Right kidney (tissue), 1 donor: ENCODE measurements around the gene MYO18A.

Experiments used
- DNase-seq: peaks from one replicate; pipeline ENCODE4 v3.0.0-alpha.2; 2016

MYO18A gene

GRCh38 chr17:29125651-29126050 is 54.5 kb downstream of the MYO18A start:
- no peak for DNase-seq

DNA sequence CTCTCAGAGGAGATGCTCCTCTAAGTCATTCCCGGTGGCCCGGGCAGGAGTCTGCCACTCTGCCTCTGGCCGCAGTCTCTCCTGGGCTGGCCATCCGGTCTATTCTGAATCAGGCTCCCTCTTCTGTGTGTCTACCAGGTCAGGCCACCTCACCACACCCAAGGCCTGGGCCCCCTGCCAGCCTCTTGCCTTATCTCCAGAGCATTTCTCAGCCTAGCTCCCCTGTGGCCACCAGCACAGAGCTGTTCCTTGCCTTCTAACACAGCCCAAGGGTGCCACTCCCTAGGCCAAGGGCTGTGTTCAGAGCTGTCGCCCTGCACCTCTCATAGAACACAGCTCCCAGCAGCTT is 55.3 kb downstream of the MYO18A start:
- DNase-seq = no peak

- no peak for DNase-seq
Measured at GRCh38 chr17:29124135-29124924, 55.9 kb downstream of the MYO18A start.

GRCh38 chr17:29123111-29123510 is 57.1 kb downstream of the MYO18A start:
- DNase-seq = no peak

GRCh38 chr17:29121442-29121841 is 58.8 kb downstream of the MYO18A start:
- no peak for DNase-seq

- DNase-seq = no peak
Measured at GRCh38 chr17:29120433-29120832, 59.8 kb downstream of the MYO18A start.

GRCh38 chr17:29119265-29119664 is 60.9 kb downstream of the MYO18A start:
- no peak for DNase-seq

- no peak for DNase-seq
Measured at GRCh38 chr17:29116804-29117753, 63.1 kb downstream of the MYO18A start.

GRCh38 chr17:29115961-29116803 is 64.0 kb downstream of the MYO18A start:
- DNase-seq = no peak

GRCh38 chr17:29115435-29115834 is 64.8 kb downstream of the MYO18A start:
- no peak for DNase-seq

DNA sequence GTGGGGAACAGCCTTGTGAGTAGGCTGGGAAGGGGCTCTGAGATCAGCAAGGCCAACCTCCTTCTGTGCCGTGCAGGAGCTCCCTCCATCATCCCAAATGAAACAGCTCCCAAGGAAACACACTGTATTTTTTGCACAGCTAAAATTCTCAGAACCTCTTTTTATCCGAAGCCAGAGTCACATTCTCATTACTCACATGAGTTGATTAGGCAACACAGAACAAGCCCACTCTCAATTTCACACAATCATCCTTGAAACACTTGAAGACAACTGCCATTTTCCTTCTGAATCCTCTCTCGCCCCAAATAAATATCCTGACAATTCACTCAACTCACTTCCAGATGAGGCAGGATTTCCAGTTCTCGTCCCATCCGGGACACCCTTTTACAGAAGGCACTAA is 66.1 kb downstream of the MYO18A start:
- DNase-seq = no peak

DNA sequence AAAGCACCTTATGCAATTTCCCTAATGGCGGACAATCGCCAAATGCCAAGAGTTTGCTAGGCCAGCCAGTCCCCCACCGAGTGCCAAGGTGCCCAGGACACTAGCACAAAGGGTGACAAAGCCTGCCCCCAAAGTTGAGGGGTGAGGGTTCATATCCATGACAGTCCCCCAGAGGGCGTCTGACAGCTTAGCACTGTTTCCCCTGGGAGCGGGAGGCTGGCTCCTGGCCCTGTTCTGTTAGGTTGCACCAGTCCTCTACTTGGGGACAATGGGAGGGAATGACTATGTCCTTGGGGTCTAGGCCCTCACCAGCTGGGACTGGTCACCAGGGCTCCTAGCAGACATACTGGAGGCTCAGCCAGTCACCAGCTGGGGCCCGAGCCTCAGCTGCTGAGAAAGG is 66.9 kb downstream of the MYO18A start:
- no peak for DNase-seq

DNA sequence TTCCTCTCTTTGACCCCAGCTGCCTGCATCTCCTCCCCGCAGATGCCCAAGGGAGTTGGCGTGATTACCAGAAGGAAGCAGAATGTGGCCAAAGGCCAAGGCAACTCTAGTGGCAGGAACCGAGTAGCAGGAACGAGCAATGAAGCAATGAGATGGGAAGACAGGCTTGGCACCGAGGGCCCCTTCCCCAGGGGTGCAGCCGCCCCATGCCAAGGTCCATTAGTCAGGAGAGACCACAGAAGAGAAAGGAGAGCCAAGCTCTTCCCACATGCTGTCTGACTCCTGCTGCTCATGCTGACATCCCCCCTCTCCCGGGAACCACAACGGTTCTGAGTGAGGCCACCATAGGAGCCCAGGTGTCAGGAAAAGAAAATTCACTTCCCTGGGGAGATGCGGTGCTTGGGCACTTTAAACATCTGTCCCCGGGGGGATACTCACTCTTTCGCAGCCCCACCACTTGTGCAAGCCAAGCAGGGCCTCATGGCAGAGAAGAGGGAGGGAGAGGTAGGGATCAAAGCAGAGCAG is 67.4 kb downstream of the MYO18A start:
- no peak for DNase-seq

DNA sequence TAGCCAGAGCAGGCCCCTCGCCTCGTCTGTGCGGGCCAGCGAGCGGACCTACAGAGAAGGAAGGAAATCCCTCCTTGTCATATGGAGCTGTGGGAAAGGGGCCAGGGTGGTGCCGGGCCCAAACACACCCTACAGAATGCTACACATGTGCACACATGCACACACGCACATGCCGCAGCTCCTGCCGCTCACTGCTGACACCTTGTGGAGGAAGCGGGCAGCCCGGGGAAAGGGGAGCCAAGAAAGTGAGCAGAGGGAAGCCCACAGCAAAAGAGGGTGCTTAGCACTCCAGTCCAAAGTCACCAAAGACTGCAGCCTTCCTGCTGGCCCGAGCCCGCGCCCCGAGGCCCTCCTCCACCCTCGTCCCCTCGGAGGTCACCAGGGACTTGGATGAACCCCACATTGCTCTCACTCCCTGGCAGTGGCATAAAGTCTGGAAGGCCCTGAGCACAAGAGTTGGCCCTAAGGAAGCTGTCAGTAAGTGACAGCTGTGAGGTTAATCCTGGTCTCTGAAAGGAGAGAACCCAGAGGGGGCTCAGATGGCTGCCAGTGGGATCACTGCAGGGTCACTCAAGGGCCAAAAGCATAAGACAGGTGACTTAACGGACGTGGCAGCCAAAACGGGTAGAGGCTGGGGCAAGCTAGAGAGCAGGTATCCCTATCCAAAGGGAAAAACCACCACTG is 68.2 kb downstream of the MYO18A start:
- peak; percentile 70 for DNase-seq

- no peak for DNase-seq
Measured at GRCh38 chr17:29110372-29110757, 69.8 kb downstream of the MYO18A start.

DNA sequence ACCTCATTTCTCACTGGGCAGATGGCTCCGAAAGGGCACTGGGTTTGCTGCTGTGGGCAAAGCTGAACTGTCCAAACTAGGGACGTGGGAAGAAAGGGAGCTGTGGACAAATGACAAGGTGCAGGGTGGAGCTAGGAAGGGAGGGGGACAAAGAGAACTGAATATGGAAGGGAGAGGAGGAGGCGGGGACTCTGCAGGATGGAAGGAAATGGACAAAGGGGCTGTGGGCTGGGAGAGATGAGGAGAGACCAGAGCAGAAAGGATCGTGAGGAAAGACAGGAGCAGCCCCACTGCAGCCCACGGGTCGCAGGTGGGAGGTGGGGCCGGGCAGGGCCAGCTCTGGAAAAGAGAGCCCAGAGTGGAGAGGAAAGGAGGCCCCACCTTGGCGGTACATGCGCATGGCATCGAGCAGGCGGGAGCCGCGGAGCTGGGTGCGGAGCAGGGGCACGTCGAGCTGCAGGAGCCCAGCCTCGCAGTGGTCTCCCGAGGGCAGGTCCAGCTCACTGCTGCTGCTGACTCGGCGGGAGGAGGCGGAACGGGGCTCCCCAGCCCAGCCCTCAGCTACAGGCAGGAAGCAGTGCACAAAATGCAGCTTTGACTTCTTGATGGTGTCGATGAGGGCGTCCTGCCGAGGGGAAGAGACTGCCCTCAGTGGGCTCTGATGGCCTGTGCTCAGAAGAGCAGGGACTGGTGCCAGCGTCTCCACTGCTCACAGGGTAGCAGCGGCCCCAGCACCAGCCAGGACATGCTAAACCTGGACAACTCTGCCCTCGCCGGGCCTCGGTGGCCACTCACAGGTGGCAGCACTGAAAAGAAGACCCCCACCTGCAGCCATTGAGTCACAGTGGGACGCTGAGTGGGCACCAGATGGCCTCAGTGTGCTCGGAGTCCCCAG is 70.5 kb downstream of the MYO18A start:
- no peak for DNase-seq

DNA sequence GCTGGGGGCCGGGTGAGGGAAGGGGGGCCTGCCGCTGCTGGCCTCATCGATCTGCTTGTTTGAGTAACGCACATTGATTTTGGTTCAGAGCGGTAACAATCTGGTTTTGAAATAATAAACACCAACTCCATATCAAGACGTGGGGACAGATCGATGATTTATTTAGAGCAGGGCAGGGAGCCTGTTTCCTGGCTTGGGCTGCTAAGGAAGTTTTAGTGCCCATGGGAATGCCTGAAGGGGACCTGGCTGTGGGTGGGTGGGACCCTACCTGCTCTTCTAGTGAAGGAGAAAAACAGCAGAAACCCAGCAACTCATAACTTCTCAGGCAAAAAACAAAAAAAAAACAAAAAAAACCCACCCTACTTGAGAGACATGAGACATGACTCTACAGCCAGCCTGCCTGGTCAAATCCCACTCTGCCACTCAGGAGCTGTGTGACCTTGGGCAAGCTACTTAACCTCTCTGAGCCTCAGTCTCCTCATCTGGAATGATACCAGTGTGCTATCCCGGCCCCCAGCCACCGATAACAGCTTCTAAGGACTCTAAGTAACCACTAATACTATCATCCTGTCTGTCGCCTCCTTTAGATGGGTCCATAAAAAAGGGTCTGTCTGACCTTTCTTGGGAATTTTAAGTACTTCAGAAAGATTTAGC is 71.2 kb downstream of the MYO18A start:
- no peak for DNase-seq

DNA sequence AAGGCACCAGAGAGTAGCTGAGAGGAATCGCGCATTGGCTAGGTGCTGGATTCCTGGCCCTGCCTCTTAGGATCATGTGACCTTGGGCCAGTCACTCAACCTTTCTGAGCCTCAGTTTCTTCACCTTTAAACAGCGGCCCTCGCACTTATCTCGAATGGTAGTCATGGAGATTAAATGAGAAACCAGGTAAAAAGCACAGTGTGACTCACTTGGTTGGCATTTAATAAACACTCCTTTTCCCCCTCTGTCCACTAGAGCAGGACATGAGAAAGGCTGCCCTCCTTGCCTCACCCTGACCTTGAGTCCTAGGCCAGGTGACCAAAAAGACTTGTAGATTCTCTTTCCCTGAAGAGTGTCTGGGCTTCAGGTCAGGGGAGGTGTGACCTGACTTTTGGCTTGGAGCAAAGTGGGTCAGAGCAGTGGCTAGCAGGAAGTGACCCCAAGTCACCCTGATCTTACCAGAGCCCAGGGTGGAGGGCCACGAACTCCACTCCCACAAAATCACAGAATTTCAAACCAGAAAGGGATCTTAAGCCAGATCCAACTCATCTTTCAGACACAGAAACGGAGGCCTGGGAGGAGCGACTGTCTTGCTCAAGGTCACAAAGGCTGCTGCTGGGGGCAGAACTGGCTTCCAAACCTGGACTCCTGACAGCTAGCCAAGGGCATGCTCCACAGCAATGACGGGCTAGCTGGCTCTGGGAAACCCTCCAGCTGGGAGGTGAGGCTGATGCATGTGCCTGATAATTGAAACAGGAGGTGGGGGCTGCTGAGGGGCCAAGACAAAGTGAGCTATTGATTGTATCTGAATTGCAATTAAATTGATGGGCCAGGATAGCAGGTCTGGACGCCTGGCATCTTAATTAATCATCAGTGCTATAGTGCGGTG is 72.0 kb downstream of the MYO18A start:
- DNase-seq = no peak

- no peak for DNase-seq
Measured at GRCh38 chr17:29107084-29107483, 73.1 kb downstream of the MYO18A start.
